RWPE2 (cell line): Measurements from ENCODE around the gene GRID2.

ENCODE experiments used
- ATAC-seq: fragments of 200-7000 bp; cut with Tn5 transposase; 3 replicates; pipeline ENCODE4 v1.9.1; 2021; ENCODE audit warnings: low read depth
- DNase-seq: peaks from one replicate; pipeline ENCODE4 v3.0.0-alpha.2; 2020; ENCODE audit warnings: low spot score
- H3K27ac ChIP-seq: fragments of 450-650 bp; 2 replicates; pipeline ENCODE4 v1.5.1; 2017; ENCODE audit warnings: mild to moderate bottlenecking; ENCODE audit not compliant: poor library complexity, severe bottlenecking
- H3K27me3 ChIP-seq: fragments of 250-450 bp; sonication (Bioruptor Pico); 2 replicates; pipeline ENCODE4 v1.5.1; 2021; ENCODE audit warnings: mild to moderate bottlenecking, moderate library complexity; ENCODE audit not compliant: insufficient read depth, poor library complexity, severe bottlenecking
- H3K36me3 ChIP-seq: fragments of 250-450 bp; sonication (Bioruptor Pico); 2 replicates; pipeline ENCODE4 v1.5.1; 2020; ENCODE audit warnings: low read depth, mild to moderate bottlenecking, moderate library complexity
- H3K4me1 ChIP-seq: fragments of 250-450 bp; sonication (Bioruptor Pico); 2 replicates; pipeline ENCODE4 v1.5.1; 2021; ENCODE audit warnings: mild to moderate bottlenecking, moderate library complexity; ENCODE audit not compliant: insufficient read depth, poor library complexity, severe bottlenecking
- H3K4me3 ChIP-seq: fragments of 250-450 bp; sonication (Bioruptor Pico); 2 replicates; pipeline ENCODE4 v1.5.1; 2021; ENCODE audit warnings: mild to moderate bottlenecking, moderate library complexity; ENCODE audit not compliant: severe bottlenecking
- H3K9me3 ChIP-seq: fragments of 250-450 bp; sonication (Bioruptor Pico); 2 replicates; pipeline ENCODE4 v1.5.1; 2021; ENCODE audit warnings: mild to moderate bottlenecking, moderate library complexity; ENCODE audit not compliant: severe bottlenecking
- CTCF ChIP-seq: fragments of 450-650 bp; IDR thresholded peaks from one replicate; pipeline ENCODE4 v1.5.1; 2017; ENCODE audit warnings: mild to moderate bottlenecking, moderate library complexity; ENCODE audit not compliant: poor library complexity, severe bottlenecking

Gene GRID2

GRCh38 chr4:93444860-93445259 is 1141.1 kb downstream of the GRID2 start:
- H3K4me1 ChIP-seq, result no peaks in the 10 kb centered on the region
- DNase-seq, result no peak
- H3K36me3 ChIP-seq, result no peaks in the 10 kb centered on the region
- ATAC-seq, result no peak
- H3K27ac ChIP-seq, result no peak overlapping the region
- TF ChIP-seq CTCF, result no peak
- no peaks in the 10 kb centered on the region for H3K9me3 ChIP-seq
- H3K27me3 ChIP-seq, result no peaks in the 10 kb centered on the region
- no peak overlapping the region for H3K4me3 ChIP-seq

DNA sequence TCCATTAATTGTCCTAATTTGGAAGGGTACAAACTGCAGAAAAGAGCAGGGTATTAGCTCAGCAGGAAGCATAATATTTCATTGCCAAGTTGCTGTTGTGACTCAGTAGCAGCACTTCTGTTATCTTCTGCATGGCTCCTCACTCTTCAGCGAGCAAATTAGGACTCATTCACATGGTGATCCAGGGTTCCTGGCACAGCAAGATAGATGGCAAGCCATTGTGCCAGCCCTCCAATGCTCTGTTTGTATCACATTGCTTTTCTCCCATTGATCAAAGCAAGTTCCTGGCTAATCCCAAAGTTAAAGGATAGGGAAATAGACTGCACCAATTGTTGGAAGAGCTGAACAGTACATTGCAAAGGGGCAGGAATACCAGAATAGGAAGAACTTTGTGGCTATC is 1142.3 kb downstream of the GRID2 start:
- H3K36me3 ChIP-seq, result no peaks in the 10 kb centered on the region
- H3K4me1 ChIP-seq, result no peaks in the 10 kb centered on the region
- no peaks in the 10 kb centered on the region for H3K27me3 ChIP-seq
- no peak overlapping the region for H3K27ac ChIP-seq
- H3K9me3 ChIP-seq, result no peaks in the 10 kb centered on the region
- no peak for DNase-seq
- H3K4me3 ChIP-seq, result no peak overlapping the region
- TF ChIP-seq CTCF, result no peak
- no peak for ATAC-seq

DNA sequence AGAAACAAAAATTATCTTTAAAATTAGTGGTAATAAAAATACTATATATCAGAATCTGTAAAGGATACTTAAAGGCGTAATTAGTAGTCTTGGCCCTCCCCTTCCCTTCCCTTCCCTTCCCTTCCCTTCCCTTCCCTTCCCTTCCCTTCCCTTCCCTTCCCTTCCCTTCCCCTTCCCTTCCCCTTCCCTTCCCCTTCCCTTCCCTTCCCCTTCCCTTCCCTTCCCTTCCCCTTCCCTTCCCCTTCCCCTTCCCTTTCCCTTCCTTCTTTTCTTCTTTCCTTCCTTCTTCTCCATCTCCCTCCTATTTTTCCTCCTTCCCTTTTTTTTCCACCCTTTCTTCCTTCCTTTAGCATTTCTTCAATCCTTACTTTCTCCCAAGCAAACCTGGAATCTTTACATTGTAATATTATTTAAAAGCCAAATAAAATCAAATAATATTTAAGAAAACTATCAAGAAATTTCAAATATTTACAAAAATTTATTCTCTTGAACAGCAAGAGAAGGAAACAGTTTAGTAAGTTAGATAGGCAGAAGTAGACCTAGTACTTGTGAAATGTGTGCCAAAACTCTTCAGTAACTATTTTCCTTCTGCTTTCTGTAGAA is 1145.0 kb downstream of the GRID2 start:
- H3K4me1 ChIP-seq, result no peaks in the 10 kb centered on the region
- H3K9me3 ChIP-seq, result no peaks in the 10 kb centered on the region
- no peak for ATAC-seq
- H3K4me3 ChIP-seq, result no peak overlapping the region
- no peak overlapping the region for H3K27ac ChIP-seq
- no peaks in the 10 kb centered on the region for H3K27me3 ChIP-seq
- no peak for TF ChIP-seq CTCF
- no peak for DNase-seq
- H3K36me3 ChIP-seq, result no peaks in the 10 kb centered on the region

DNA sequence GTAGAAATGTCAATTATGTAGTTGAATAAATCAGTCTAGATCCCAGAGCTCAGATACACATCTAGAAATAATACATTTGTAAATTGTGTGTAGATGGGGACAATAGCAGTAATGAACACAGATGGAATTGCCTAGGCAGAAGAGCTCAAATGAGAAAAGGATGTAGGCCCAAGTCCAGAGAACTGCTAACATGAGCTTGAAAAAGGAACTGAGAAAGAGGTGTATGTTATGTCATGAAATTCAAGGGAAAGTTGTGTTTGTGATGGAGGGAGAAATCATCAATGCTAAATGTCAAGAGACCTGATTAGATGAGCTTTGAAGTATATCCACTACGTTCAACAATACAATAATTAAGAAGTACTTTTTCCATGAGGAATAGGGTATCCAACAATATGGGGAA is 1148.2 kb downstream of the GRID2 start:
- ATAC-seq, result no peak
- TF ChIP-seq CTCF, result no peak
- DNase-seq, result no peak
- no peak overlapping the region for H3K27ac ChIP-seq
- H3K9me3 ChIP-seq, result no peaks in the 10 kb centered on the region
- H3K4me1 ChIP-seq, result no peaks in the 10 kb centered on the region
- H3K36me3 ChIP-seq, result no peaks in the 10 kb centered on the region
- H3K27me3 ChIP-seq, result no peaks in the 10 kb centered on the region
- H3K4me3 ChIP-seq, result no peak overlapping the region

DNA sequence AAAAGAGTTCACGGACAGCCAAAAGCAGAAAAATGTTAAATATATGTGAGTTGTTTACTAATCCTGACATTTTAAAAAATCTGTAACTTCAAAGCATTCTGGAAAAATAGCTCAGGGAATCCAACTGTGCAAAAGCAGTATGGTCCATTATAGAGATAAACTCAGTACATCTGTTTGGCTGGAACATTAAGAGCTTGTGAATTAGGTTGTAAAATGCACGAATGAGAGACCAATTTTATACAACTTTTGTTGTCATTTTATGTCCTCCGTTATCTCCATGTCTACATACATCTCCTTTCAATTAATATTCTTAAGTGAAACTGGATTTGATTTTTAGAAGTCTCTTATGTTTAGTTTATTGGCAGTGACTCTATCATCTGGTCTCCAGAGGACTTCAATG is 1157.8 kb downstream of the GRID2 start:
- no peak for TF ChIP-seq CTCF
- H3K9me3 ChIP-seq, result no peaks in the 10 kb centered on the region
- H3K36me3 ChIP-seq, result no peaks in the 10 kb centered on the region
- no peaks in the 10 kb centered on the region for H3K27me3 ChIP-seq
- H3K27ac ChIP-seq, result no peak overlapping the region
- no peak for DNase-seq
- H3K4me1 ChIP-seq, result no peaks in the 10 kb centered on the region
- no peak overlapping the region for H3K4me3 ChIP-seq
- no peak for ATAC-seq
